ENCODE data around the gene FSHR.

FSHR gene

DNA sequence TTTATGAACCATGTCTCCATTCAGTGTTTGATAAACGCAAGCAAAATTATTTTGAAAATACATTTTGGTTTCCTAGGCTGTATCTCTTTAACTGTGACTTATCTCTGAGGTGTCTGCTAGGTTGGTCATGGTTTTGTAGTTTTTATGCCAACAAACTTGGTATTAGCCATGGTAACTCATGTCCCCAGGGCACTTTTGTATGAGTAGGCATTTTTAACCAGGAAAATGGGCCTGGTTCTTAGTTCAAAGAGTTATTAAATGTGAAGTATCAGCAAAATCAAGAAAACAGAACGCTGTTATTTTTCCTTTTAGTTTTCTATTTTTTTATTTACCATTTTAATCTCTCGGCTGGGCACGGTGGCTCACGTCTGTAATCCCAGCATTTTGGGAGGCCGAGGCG is 219.5 kb downstream of the FSHR start:
- no peak for DNase-seq
- in situ Hi-C loops (cut with MboI; ENCODE audit: low pct_unique_long_range_greater_than_20kb, low sequenced_read_pairs), result no loop called here

DNA sequence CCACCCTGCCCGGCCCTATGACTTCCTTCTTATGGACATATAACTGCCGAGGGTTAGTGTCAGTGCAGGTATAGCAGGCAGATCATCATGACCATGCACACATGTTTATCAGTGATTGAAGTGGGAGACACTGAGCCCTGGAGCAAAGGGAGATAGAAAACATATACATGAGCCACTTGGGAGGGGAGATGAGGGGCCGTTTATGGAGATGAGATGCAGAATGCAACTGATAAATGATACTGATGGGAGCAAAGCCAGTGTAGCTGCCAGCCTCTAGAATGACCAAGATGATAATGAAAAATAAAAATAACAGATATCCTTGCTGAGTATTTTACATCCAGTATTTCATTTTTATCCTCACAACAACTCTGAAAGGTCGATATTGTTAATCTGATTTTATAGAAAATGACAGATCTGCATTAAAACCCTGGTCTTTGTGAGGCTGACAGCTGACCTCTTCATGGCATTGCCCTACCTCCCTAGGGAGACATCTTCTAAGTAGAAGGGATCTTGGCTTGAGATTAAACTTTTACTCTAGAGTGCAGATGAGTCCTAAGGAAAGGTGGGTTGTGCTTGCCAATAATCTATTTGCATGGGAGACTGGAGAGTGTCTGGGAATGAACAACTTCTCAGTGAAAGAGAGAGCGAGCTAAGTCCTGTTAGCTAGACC is 220.4 kb downstream of the FSHR start:
- in situ Hi-C loops (cut with MboI; ENCODE audit: low pct_unique_long_range_greater_than_20kb, low sequenced_read_pairs), result no loop called here
- DNase-seq, result no peak

DNA sequence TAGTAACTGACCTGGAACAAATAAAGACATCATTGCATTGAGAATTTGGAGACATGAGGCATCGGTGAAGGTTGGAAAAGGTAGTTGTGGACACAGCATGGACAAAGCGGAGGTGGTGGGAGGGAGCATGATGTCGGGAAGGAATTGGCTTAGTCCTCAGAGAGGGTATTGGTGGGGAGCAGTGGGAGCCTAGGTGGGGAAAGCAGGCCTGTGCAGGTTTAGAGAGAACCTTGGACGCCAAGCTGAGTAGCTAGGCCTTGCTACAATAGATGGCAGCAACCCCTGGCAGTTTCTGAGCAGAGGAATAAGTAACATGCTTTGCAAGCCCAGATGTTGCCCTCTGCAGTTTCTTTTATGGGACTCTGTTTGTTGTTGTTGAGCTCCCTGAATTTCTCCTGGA is 221.6 kb downstream of the FSHR start:
- no peak for DNase-seq
- in situ Hi-C loops (cut with MboI; ENCODE audit: low pct_unique_long_range_greater_than_20kb, low sequenced_read_pairs), result no loop called here

DNA sequence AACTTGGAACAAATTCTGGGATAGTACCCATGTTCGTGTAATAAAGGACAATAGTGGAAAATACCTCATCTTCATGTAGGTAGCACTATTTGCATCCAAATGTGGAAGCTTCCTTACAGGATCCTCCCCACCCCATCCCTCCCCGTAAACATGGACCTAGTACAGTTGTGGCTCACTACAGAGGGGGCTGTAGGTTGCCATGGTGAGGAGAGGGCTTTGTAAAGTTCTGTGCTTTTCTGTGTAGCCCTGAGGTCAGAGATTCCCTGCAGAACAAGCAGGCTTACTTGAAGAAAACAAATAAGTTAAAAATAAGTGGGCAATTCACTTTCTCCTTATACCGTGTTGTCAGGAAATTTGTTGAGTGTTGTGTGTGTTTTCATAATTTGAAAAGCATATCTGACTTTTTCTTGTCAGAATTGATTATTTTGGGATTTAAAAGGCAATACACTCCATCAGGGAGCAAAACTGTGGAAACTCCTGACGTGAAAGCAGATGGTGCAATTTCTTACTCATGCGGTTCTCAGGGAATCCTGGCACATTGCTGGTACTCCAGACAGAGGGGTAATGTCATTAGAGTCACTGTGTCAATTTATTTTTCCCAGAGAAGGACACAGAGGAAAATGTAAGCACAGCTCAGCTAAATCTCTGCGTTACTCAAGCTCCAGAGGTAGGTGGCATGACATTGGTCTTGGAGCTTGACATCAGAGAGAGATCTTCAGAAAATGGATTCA is 224.6 kb downstream of the FSHR start:
- in situ Hi-C loops (cut with MboI; ENCODE audit: low pct_unique_long_range_greater_than_20kb, low sequenced_read_pairs), result no loop called here
- no peak for DNase-seq

DNA sequence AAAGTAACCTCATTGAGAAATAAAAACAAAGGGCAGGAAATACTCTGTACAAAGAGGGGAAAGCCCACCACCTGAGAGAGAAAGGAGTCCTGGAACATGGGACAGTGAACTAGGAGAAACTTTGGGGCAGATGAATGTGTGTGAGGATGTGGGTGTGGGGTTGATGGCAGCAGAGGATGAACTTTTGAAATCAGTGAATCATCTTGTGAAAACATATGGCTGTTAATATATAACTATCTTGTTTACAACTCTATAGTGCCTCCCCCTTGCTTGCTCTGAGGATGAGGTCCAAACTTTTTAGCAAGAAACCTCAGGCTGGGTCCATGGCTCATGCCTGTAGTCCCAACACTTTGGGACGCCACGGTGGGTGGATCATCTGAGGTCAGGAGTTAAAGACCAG is 227.0 kb downstream of the FSHR start:
- in situ Hi-C loops (cut with MboI; ENCODE audit: low pct_unique_long_range_greater_than_20kb, low sequenced_read_pairs), result no loop called here
- DNase-seq, result no peak

DNA sequence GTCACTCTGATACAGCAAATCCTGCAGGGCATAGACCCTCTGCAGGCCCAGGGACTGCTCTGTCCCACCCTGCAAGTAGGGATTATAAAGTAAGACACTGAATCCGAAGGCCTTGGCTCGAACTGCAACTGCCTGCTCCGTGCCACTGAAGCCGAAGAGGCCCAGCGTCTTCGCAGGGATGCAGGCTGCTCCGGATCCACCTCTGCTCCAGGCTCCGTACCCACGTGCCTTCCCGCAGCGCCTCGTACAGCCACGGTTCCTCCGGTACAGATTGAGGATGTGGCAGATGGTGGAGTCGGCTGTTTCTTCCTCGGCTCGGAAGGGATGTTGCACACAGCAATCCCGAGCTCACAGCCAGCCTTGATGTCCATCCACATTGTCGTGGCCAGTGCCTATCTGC is 238.4 kb downstream of the FSHR start:
- DNase-seq, result no peak
- in situ Hi-C loops (cut with MboI; ENCODE audit: low pct_unique_long_range_greater_than_20kb, low sequenced_read_pairs), result no loop called here

DNA sequence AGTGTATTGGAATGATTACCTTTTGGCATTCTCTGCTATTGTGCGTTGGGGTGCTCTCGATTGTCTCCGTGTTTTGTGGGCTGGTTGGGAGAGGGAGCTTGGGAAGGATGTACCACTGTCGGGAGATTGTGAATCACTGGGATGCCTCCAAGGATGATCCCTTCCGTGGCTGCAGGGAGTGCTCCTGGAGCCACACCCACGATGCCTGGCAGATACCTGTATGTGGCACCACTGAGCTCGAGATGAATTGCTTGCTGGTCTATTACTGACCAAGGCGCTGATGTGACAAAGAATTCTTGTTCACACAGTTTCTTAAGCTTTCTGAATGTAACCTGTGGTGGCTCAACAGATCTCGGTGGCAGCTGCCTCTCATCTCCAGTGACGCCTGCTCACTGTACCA is 239.1 kb downstream of the FSHR start:
- in situ Hi-C loops (cut with MboI; ENCODE audit: low pct_unique_long_range_greater_than_20kb, low sequenced_read_pairs), result no loop called here
- DNase-seq, result no peak

DNA sequence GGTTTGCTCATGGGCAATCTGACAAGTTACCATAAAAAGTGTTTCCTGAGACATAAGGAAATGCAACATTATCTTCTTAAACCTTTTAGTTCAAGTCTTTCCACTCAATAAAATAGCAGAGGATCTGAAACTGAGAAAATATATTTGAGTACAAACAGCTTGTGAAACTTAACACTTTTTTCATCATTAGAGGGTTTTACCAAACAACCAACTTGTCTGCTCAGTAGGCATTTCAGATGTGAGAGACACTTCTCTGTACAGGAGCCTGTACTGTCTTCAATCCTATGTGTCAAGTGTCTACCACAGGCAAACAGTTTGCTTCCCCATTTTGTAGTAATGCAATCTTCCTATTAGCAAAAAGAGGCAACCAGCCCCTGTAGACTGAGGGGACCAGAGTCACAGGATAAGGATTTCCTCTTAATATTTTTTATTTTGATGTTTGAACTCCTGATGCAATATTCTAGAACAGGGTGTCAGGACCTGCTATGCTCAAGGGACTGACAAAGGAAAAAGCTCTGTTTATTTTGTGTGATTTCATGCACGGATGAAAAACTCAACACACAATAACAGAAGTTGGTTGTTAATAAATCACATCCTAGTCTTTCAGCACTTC is 239.7 kb downstream of the FSHR start:
- in situ Hi-C loops (cut with MboI; ENCODE audit: low pct_unique_long_range_greater_than_20kb, low sequenced_read_pairs), result no loop called here
- DNase-seq, result no peak
